HEK293 (cell line): Measurements from ENCODE around the gene CCDC38.

ENCODE experiments used
- CTCF ChIA-PET: fragments of 350-600 bp; formaldehyde crosslinking; extraction: SDS; loops from one replicate; lab custom pipeline; 2021; ENCODE audit warnings: antibody characterized with exemption; lab: Yijun Ruan, JAX
- POLR2A ChIA-PET: fragments of 300-600 bp; formaldehyde crosslinking; extraction: SDS; loops from one replicate; lab custom pipeline; 2020; ENCODE audit warnings: antibody characterized with exemption, inconsistent platforms; lab: Yijun Ruan, JAX
- H3K27ac ChIP-seq: fragments of 200-500 bp; sonication (Bioruptor generic); 2 replicates; pipeline ENCODE4 v1.5.1; 2014; ENCODE audit warnings: low read depth, low read length, control low read depth, inconsistent platforms; ENCODE audit errors: extremely low read depth
- H3K36me3 ChIP-seq, 2 experiments: fragments of 200-500 bp in 1 of 2; sonication (Bioruptor generic) in 1 of 2; 1 replicate in 1 of 2; 2 replicates in 1 of 2; pipeline ENCODE4 v1.5.1; 2014 to 2017; ENCODE audit warnings: inconsistent platforms in 2 of 2, low read length in 2 of 2; ENCODE audit not compliant: control insufficient read depth in 2 of 2, insufficient read depth in 1 of 2
- H3K4me1 ChIP-seq: fragments of 200-500 bp; sonication (Bioruptor generic); 2 replicates; pipeline ENCODE4 v1.5.1; 2014; ENCODE audit warnings: mild to moderate bottlenecking, low read length, inconsistent platforms; ENCODE audit not compliant: control insufficient read depth, insufficient read depth
- H3K4me3 ChIP-seq: 2 replicates; pipeline ENCODE4 v1.5.1; 2011; ENCODE audit warnings: low read depth, mild to moderate bottlenecking, control low read depth, low read length, moderate library complexity
- H3K9me3 ChIP-seq: fragments of 200-500 bp; sonication (Bioruptor generic); 2 replicates; pipeline ENCODE4 v1.5.1; 2014; ENCODE audit warnings: low read depth, low read length, inconsistent platforms; ENCODE audit not compliant: control insufficient read depth, insufficient read depth
- CTCF ChIP-seq: fragments of 450-650 bp; formaldehyde crosslinking; IDR thresholded peaks from 2 replicates; pipeline ENCODE4 v1.5.1; 2016; ENCODE audit warnings: missing biosample characterization, missing genetic modification characterization
- HOXC10 ChIP-seq: sonication (generic); formaldehyde crosslinking; IDR thresholded peaks from 2 replicates; pipeline ENCODE4 v1.8.1; 2023; ENCODE audit warnings: mild to moderate bottlenecking, missing genetic modification reagents
- OVOL3 ChIP-seq: fragments of 450-650 bp; formaldehyde crosslinking; IDR thresholded peaks from 2 replicates; pipeline ENCODE4 v1.5.1; 2016; ENCODE audit warnings: missing biosample characterization, missing genetic modification characterization
- WT1 ChIP-seq: fragments of 450-650 bp; formaldehyde crosslinking; IDR thresholded peaks from 2 replicates; pipeline ENCODE4 v1.5.1; 2016; ENCODE audit warnings: missing biosample characterization, missing genetic modification characterization
- ZBTB20 ChIP-seq: fragments of 450-650 bp; formaldehyde crosslinking; IDR thresholded peaks from 2 replicates; pipeline ENCODE4 v1.5.1; 2016; ENCODE audit warnings: missing biosample characterization, missing genetic modification characterization
- ZFP37 ChIP-seq: fragments of 450-650 bp; formaldehyde crosslinking; IDR thresholded peaks from 2 replicates; pipeline ENCODE4 v1.5.1; 2016; ENCODE audit warnings: missing biosample characterization, missing genetic modification characterization
- ZNF132 ChIP-seq: fragments of 450-650 bp; formaldehyde crosslinking; IDR thresholded peaks from 2 replicates; pipeline ENCODE4 v1.5.1; 2017; ENCODE audit warnings: missing biosample characterization, missing genetic modification characterization, borderline replicate concordance
- ZNF140 ChIP-seq: fragments of 450-650 bp; formaldehyde crosslinking; IDR thresholded peaks from 2 replicates; pipeline ENCODE4 v1.5.1; 2016; ENCODE audit warnings: missing biosample characterization, missing genetic modification characterization
- ZNF169 ChIP-seq: fragments of 450-650 bp; formaldehyde crosslinking; IDR thresholded peaks from 2 replicates; pipeline ENCODE4 v1.5.1; 2016; ENCODE audit warnings: missing biosample characterization, missing genetic modification characterization
- ZNF221 ChIP-seq: fragments of 450-650 bp; formaldehyde crosslinking; IDR thresholded peaks from 2 replicates; pipeline ENCODE4 v1.5.1; 2017; ENCODE audit warnings: missing biosample characterization, missing genetic modification characterization, borderline replicate concordance
- ZNF274 ChIP-seq, 2 experiments: fragments of 200-500 bp in 1 of 2; fragments of 450-650 bp in 1 of 2; sonication (Bioruptor generic) in 1 of 2; formaldehyde crosslinking in 1 of 2; IDR thresholded peaks; 2 replicates each; pipeline versions ENCODE4 v1.5.1 to v1.6.1; 2014 to 2016; ENCODE audit warnings: borderline replicate concordance in 1 of 2, inconsistent platforms in 1 of 2, low read length in 1 of 2, missing biosample characterization in 1 of 2, missing genetic modification characterization in 1 of 2
- ZNF280C ChIP-seq: fragments of 450-650 bp; formaldehyde crosslinking; IDR thresholded peaks from 2 replicates; pipeline ENCODE4 v1.5.1; 2016; ENCODE audit warnings: missing biosample characterization, missing genetic modification characterization
- ZNF354C ChIP-seq: fragments of 450-650 bp; formaldehyde crosslinking; IDR thresholded peaks from 2 replicates; pipeline ENCODE4 v1.5.1; 2016; ENCODE audit warnings: missing biosample characterization, missing genetic modification characterization, low read depth, borderline replicate concordance
- ZNF366 ChIP-seq: fragments of 450-650 bp; formaldehyde crosslinking; conservative IDR thresholded peaks from 2 replicates; pipeline ENCODE4 v1.5.1; 2016; ENCODE audit warnings: missing biosample characterization, missing genetic modification characterization
- ZNF391 ChIP-seq: fragments of 450-650 bp; formaldehyde crosslinking; IDR thresholded peaks from 2 replicates; pipeline ENCODE4 v1.5.1; 2016; ENCODE audit warnings: low read depth, missing biosample characterization, missing genetic modification characterization, borderline replicate concordance
- ZNF394 ChIP-seq: fragments of 450-650 bp; formaldehyde crosslinking; IDR thresholded peaks from 2 replicates; pipeline ENCODE4 v1.5.1; 2016; ENCODE audit warnings: missing biosample characterization, missing genetic modification characterization, mild to moderate bottlenecking, moderate library complexity, borderline replicate concordance
- ZNF404 ChIP-seq: fragments of 450-650 bp; formaldehyde crosslinking; IDR thresholded peaks from 2 replicates; pipeline ENCODE4 v1.5.1; 2017; ENCODE audit warnings: missing biosample characterization, missing genetic modification characterization
- ZNF416 ChIP-seq: fragments of 450-650 bp; formaldehyde crosslinking; IDR thresholded peaks from 2 replicates; pipeline ENCODE4 v1.5.1; 2016; ENCODE audit warnings: missing biosample characterization, missing genetic modification characterization
- ZNF560 ChIP-seq: fragments of 450-650 bp; formaldehyde crosslinking; IDR thresholded peaks from 2 replicates; pipeline ENCODE4 v1.5.1; 2017; ENCODE audit warnings: missing biosample characterization, missing genetic modification characterization, borderline replicate concordance
- ZNF660 ChIP-seq: fragments of 450-650 bp; IDR thresholded peaks from 2 replicates; pipeline ENCODE4 v1.5.1; 2018; ENCODE audit warnings: missing biosample characterization, mild to moderate bottlenecking, missing genetic modification characterization
- ZNF692 ChIP-seq: fragments of 450-650 bp; formaldehyde crosslinking; IDR thresholded peaks from 2 replicates; pipeline ENCODE4 v1.5.1; 2016; ENCODE audit warnings: missing biosample characterization, missing genetic modification characterization
- ZNF701 ChIP-seq: fragments of 450-650 bp; formaldehyde crosslinking; IDR thresholded peaks from 2 replicates; pipeline ENCODE4 v1.5.1; 2016; ENCODE audit warnings: missing biosample characterization, missing genetic modification characterization
- ZNF707 ChIP-seq: fragments of 450-650 bp; formaldehyde crosslinking; IDR thresholded peaks from 2 replicates; pipeline ENCODE4 v1.5.1; 2016; ENCODE audit warnings: missing biosample characterization, missing genetic modification characterization
- ZNF777 ChIP-seq: fragments of 450-650 bp; formaldehyde crosslinking; IDR thresholded peaks from 2 replicates; pipeline ENCODE4 v1.5.1; 2017; ENCODE audit warnings: missing biosample characterization, missing genetic modification characterization, borderline replicate concordance
- ZSCAN16 ChIP-seq: fragments of 450-650 bp; formaldehyde crosslinking; IDR thresholded peaks from 2 replicates; pipeline ENCODE4 v1.5.1; 2016; ENCODE audit warnings: missing biosample characterization, missing genetic modification characterization
- ZSCAN18 ChIP-seq: fragments of 450-650 bp; formaldehyde crosslinking; IDR thresholded peaks from 2 replicates; pipeline ENCODE4 v1.5.1; 2016; ENCODE audit warnings: missing biosample characterization, missing genetic modification characterization
- ZSCAN30 ChIP-seq: fragments of 450-650 bp; IDR thresholded peaks from 2 replicates; pipeline ENCODE4 v1.5.1; 2018; ENCODE audit warnings: missing biosample characterization, mild to moderate bottlenecking, missing genetic modification characterization, moderate library complexity

CCDC38 gene

GRCh38 chr12:95919110-95919509 is 23.3 kb downstream of the CCDC38 start:
- no peaks in the 10 kb centered on the region for H3K36me3 ChIP-seq
- H3K27ac ChIP-seq = no peak overlapping the region
- no peaks in the 10 kb centered on the region for H3K9me3 ChIP-seq
- no peak for TF ChIP-seq ZNF701 (tag by site-specific recombination)
- TF ChIP-seq ZNF132 (tag by site-specific recombination) = no peak
- no peak for TF ChIP-seq ZNF660
- TF ChIP-seq OVOL3 = no peak
- no peak for TF ChIP-seq ZBTB20 (tag by site-specific recombination)
- no peak for TF ChIP-seq ZSCAN30
- no peak for TF ChIP-seq ZSCAN18 (tag by site-specific recombination)
- TF ChIP-seq ZNF391 (tag by site-specific recombination) = no peak
- no peak for TF ChIP-seq ZNF416
- no peak for TF ChIP-seq ZNF140 (tag by site-specific recombination)
- TF ChIP-seq WT1 (tag by site-specific recombination) = no peak
- TF ChIP-seq ZSCAN16 (tag by site-specific recombination) = no peak
- no peak for TF ChIP-seq ZNF394 (tag by site-specific recombination)
- no peak for TF ChIP-seq ZNF221
- TF ChIP-seq ZNF777 (tag by site-specific recombination) = no peak
- TF ChIP-seq ZNF354C = no peak
- no peak for TF ChIP-seq ZNF280C
- TF ChIP-seq ZNF404 (tag by site-specific recombination) = no peak
- TF ChIP-seq ZNF366 (tag by site-specific recombination) = no peak
- POLR2A ChIA-PET = interaction anchor here (0.8 kb wide), 1 partner anchor 40 kb away, joined by 3 read pairs; no protein-coding TSS in a partner anchor
- CTCF ChIA-PET = interaction anchor here (0.6 to 3.7 kb wide), 23 partner anchors 8 to 1035 kb away, joined by 3 to 58 read pairs (median 7); partner anchors contain the start of gene HAL
- no peaks in the 10 kb centered on the region for H3K4me1 ChIP-seq
- H3K4me3 ChIP-seq = no peak overlapping the region

GRCh38 chr12:95918194-95918993 is 24.0 kb downstream of the CCDC38 start:
- Histone ChIP-seq H3K4me1 (no peaks in the 10 kb centered on the region), H3K36me3 (no peaks in the 10 kb centered on the region), H3K4me3 (no peak overlapping the region), H3K27ac (no peak overlapping the region), H3K9me3 (no peaks in the 10 kb centered on the region)
- CTCF ChIA-PET = interaction anchor here (0.6 to 3.7 kb wide), 35 partner anchors 8 to 815 kb away, joined by 3 to 58 read pairs (median 4); partner anchors contain the start of genes AMDHD1, CCDC38 and HAL
- POLR2A ChIA-PET = interaction anchor here (0.8 kb wide), 1 partner anchor 41 kb away, joined by 3 read pairs; no protein-coding TSS in a partner anchor
- TF ChIP-seq ZFP37 (tag by site-specific recombination) (no peak), ZNF692 (tag by site-specific recombination) (no peak), HOXC10 (CRISPR knock-in tag) (no peak), ZNF560 (tag by site-specific recombination) (no peak), ZNF707 (tag by site-specific recombination) (no peak), ZNF169 (tag by site-specific recombination) (no peak), CTCF (tag by site-specific recombination) (peak; percentile 71; the same call in 1 of the 2 replicates), ZNF274 (IDR thresholded peaks at IDR 0.05; ENCODE audit: low read length) (no peak), ZNF274 (tag by site-specific recombination; IDR thresholded peaks at IDR 0.05; ENCODE audit: borderline replicate concordance) (no peak)
